ENCODE data around the gene SLC7A8. TPM values are rescaled to one million over a fixed set of nuclear protein-coding genes. Genes with fewer than 3 reads are reported as not detected.

Gene SLC7A8
- total RNA-seq, 1 experiment from 2014 or later: 77.9 TPM

GRCh38 chr14:23186913-23187654 lies 3.6 kb upstream of the SLC7A8 start:
- Histone ChIP-seq H2BK12ac (ENCODE audit: insufficient read length, low read depth, low read length) (no peak overlapping the region), H4K91ac (ENCODE audit: insufficient read length, low read depth, low read length) (no peak overlapping the region), H3K4me2 (ENCODE audit: insufficient read depth, insufficient read length, low read length) (no peak overlapping the region), H3K9ac (ENCODE audit: extremely low read depth, insufficient read length, low read length) (no peak overlapping the region), H3K79me2 (ENCODE audit: insufficient read depth, low read length) (peaks cover 4% of the 10 kb centered on the region; the same call in 1 of the 2 replicates), H3K4me1 (ENCODE audit: insufficient read depth, low read length) (no peaks in the 10 kb centered on the region; the same call in 1 of the 2 replicates), H3K9me3 (ENCODE audit: control insufficient read depth, low read depth, low read length) (no peaks in the 10 kb centered on the region), H2BK20ac (ENCODE audit: low read depth, low read length, poor library complexity, severe bottlenecking) (no peak overlapping the region), H3K79me1 (ENCODE audit: insufficient read depth, low read depth, low read length, poor library complexity, severe bottlenecking) (no peaks in the 10 kb centered on the region), H2BK120ac (ENCODE audit: low read depth, low read length, poor library complexity, severe bottlenecking) (no peak overlapping the region), H3K56ac (ENCODE audit: insufficient read length, low read depth, low read length) (no peak overlapping the region), H2BK5ac (ENCODE audit: insufficient read length, low read length) (no peak overlapping the region), H4K5ac (ENCODE audit: insufficient read length, low read depth, low read length) (no peak overlapping the region), H2AFZ (ENCODE audit: low read length) (no peak overlapping the region), H3K23ac (ENCODE audit: insufficient read length, low read depth, low read length) (no peak overlapping the region), H3T11ph (ENCODE audit: low read length) (no peak overlapping the region), H4K8ac (replicated peaks; ENCODE audit: insufficient read length, low read depth, low read length) (no peak overlapping the region), H2BK15ac (ENCODE audit: low read depth, low read length) (no peak overlapping the region), H3K14ac (ENCODE audit: insufficient read depth, low read length) (no peak overlapping the region), H3K23me2 (ENCODE audit: insufficient read length, low read depth, low read length, poor library complexity, severe bottlenecking) (peaks cover 7% of the 10 kb centered on the region), H4K20me1 (ENCODE audit: control insufficient read depth, insufficient read depth, insufficient read length) (no peaks in the 10 kb centered on the region), H3K18ac (ENCODE audit: insufficient read length, low read depth, low read length) (no peak overlapping the region), H3K27ac (ENCODE audit: insufficient read length, low read depth, low read length) (no peak overlapping the region), H2AK5ac (ENCODE audit: insufficient read length, low read length) (no peak overlapping the region), H3K27me3 (ENCODE audit: insufficient read depth, low read length) (no peaks in the 10 kb centered on the region), H3K4ac (ENCODE audit: low read depth, low read length) (no peak overlapping the region)
- Mint-ChIP-seq H3K27me3 (ENCODE audit: low read depth) (no peaks in the 10 kb centered on the region), H3K9me3 (no peaks in the 10 kb centered on the region), H3K27ac (peak overlapping the region in 2 of 3 experiments; percentile 30 to 60; a peak in 2 of 7 replicates), H3K36me3 (ENCODE audit: insufficient read depth in 1 of 3, low read depth in 3 of 3) (no peaks in the 10 kb centered on the region), H3K4me1 (peaks cover 17% of the 10 kb centered on the region in 2 experiments), H3K4me3 (no peak overlapping the region)
- no peak for DNase-seq
- whole genome bisulfite sequencing (ENCODE audit: extremely low coverage, insufficient read length, low lambda C conversion rate): no CpG with 5 or more reads among the region's 12 CpGs
- TF ChIP-seq CTCF (conservative IDR thresholded peaks at IDR 0.05): peak; percentile 82

Measured in H9 (cell line).